GM23338 (cell line): ENCODE results near the gene C1QA.

Experiments used
- EZH2 ChIP-seq: fragments of 200-600 bp; sonication (generic); IDR thresholded peaks from one replicate; pipeline ENCODE4 v1.8.0; 2017; ENCODE audit warnings: antibody characterized with exemption, mild to moderate bottlenecking, low read depth; ENCODE audit not compliant: unreplicated experiment
- TF ChIP-seq, protein P1 (sequence below), 2 experiments: fragments of 200-600 bp in 1 of 2; sonication (generic) in 1 of 2; conservative IDR thresholded peaks; 2 replicates each; pipeline versions ENCODE4 v1.5.1 to v1.6.1; 2016 to 2017; ENCODE audit warnings: antibody characterized with exemption in 2 of 2, low read depth in 2 of 2, mild to moderate bottlenecking in 2 of 2, moderate library complexity in 1 of 2

DNA sequence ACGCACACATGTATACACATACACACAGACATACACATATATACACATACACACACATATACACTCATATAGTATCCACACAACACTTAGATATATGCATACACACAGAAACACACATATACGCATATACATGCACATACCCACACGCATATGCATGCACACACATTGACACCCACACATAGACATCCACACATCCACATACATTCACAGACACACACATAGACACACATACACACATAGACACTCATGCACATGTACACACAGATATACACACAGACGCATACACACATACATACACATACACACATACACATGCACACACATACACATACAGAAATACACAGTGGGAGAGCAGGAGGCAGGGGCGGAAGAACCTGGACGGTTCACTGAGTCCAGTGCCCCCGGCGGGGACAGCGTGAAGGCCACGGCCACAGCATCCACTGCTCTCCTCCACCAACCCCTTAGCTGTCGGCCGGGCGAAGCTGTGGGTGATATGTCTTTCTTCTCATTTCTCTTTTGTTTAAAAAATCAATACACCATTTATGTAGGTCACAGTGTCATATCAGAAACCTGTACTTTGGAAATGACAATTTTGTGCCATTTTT is 13.8 kb downstream of the C1QA start:
- TF ChIP-seq, protein P1, sequence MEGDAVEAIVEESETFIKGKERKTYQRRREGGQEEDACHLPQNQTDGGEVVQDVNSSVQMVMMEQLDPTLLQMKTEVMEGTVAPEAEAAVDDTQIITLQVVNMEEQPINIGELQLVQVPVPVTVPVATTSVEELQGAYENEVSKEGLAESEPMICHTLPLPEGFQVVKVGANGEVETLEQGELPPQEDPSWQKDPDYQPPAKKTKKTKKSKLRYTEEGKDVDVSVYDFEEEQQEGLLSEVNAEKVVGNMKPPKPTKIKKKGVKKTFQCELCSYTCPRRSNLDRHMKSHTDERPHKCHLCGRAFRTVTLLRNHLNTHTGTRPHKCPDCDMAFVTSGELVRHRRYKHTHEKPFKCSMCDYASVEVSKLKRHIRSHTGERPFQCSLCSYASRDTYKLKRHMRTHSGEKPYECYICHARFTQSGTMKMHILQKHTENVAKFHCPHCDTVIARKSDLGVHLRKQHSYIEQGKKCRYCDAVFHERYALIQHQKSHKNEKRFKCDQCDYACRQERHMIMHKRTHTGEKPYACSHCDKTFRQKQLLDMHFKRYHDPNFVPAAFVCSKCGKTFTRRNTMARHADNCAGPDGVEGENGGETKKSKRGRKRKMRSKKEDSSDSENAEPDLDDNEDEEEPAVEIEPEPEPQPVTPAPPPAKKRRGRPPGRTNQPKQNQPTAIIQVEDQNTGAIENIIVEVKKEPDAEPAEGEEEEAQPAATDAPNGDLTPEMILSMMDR (conservative IDR thresholded peaks at IDR 0.05; ENCODE audit: low read depth in 2 of 2) = no peak
- no peak for TF ChIP-seq EZH2
